ENCODE data around the gene NPHP4. TPM values are rescaled to one million over a fixed set of nuclear protein-coding genes. Genes with fewer than 3 reads are reported as not detected.

Gene NPHP4
- total RNA-seq, 1 experiment from 2014 or later, result 16.8 TPM

DNA sequence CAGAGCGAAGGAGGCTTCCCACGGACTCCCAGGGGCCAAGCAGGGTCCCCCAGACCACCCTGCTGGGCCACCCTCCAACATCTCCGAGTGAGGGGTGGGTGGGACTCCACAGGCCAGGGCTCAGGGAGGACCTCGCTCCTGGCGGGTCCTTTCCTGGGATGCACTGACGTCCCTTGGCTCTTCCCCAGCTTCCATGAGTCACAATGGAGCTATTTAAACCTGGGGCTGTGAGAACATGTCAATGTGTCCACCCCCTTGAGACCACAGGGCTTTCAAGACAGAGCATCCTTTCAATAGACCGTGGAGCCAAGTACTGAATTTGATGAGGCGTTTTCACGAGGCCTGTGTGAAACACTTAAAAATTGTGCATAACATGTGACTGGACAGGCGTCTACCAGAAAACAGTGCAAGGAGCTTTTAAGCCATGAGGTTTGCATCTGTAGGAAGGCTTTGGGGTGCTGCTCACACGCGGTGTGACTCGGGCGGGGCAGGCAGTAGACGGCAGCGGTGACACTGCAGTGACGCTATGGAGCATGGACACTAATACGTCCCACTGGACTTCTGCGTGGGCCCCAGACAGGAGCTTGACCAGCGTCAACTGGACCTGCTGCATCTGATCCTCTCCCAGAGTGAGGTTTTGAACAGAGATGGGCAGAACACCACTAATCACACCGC is 24.1 kb upstream of the NPHP4 start (continued):
- TF ChIP-seq, protein P1, sequence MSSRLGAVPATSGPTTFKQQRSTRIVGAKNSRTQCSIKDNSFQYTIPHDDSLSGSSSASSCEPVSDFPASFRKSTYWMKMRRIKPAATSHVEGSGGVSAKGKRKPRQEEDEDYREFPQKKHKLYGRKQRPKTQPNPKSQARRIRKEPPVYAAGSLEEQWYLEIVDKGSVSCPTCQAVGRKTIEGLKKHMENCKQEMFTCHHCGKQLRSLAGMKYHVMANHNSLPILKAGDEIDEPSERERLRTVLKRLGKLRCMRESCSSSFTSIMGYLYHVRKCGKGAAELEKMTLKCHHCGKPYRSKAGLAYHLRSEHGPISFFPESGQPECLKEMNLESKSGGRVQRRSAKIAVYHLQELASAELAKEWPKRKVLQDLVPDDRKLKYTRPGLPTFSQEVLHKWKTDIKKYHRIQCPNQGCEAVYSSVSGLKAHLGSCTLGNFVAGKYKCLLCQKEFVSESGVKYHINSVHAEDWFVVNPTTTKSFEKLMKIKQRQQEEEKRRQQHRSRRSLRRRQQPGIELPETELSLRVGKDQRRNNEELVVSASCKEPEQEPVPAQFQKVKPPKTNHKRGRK (CRISPR knock-in tag; IDR thresholded peaks at IDR 0.05; ENCODE audit: borderline replicate concordance), result no peak
- TF ChIP-seq, protein P2, sequence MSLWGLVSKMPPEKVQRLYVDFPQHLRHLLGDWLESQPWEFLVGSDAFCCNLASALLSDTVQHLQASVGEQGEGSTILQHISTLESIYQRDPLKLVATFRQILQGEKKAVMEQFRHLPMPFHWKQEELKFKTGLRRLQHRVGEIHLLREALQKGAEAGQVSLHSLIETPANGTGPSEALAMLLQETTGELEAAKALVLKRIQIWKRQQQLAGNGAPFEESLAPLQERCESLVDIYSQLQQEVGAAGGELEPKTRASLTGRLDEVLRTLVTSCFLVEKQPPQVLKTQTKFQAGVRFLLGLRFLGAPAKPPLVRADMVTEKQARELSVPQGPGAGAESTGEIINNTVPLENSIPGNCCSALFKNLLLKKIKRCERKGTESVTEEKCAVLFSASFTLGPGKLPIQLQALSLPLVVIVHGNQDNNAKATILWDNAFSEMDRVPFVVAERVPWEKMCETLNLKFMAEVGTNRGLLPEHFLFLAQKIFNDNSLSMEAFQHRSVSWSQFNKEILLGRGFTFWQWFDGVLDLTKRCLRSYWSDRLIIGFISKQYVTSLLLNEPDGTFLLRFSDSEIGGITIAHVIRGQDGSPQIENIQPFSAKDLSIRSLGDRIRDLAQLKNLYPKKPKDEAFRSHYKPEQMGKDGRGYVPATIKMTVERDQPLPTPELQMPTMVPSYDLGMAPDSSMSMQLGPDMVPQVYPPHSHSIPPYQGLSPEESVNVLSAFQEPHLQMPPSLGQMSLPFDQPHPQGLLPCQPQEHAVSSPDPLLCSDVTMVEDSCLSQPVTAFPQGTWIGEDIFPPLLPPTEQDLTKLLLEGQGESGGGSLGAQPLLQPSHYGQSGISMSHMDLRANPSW (CRISPR knock-in tag; conservative IDR thresholded peaks at IDR 0.05; ENCODE audit: low read depth), result no peak
- TF ChIP-seq TEAD1 (CRISPR knock-in tag; IDR thresholded peaks at IDR 0.05), result no peak
- no peak for TF ChIP-seq NR1H2 (CRISPR knock-in tag; IDR thresholded peaks at IDR 0.05)
- TF ChIP-seq ZNF396 (CRISPR knock-in tag; IDR thresholded peaks at IDR 0.05; ENCODE audit: borderline replicate concordance), result no peak
- TF ChIP-seq, protein P3, sequence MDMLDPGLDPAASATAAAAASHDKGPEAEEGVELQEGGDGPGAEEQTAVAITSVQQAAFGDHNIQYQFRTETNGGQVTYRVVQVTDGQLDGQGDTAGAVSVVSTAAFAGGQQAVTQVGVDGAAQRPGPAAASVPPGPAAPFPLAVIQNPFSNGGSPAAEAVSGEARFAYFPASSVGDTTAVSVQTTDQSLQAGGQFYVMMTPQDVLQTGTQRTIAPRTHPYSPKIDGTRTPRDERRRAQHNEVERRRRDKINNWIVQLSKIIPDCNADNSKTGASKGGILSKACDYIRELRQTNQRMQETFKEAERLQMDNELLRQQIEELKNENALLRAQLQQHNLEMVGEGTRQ (CRISPR knock-in tag; IDR thresholded peaks at IDR 0.05), result no peak
- TF ChIP-seq, protein P4, sequence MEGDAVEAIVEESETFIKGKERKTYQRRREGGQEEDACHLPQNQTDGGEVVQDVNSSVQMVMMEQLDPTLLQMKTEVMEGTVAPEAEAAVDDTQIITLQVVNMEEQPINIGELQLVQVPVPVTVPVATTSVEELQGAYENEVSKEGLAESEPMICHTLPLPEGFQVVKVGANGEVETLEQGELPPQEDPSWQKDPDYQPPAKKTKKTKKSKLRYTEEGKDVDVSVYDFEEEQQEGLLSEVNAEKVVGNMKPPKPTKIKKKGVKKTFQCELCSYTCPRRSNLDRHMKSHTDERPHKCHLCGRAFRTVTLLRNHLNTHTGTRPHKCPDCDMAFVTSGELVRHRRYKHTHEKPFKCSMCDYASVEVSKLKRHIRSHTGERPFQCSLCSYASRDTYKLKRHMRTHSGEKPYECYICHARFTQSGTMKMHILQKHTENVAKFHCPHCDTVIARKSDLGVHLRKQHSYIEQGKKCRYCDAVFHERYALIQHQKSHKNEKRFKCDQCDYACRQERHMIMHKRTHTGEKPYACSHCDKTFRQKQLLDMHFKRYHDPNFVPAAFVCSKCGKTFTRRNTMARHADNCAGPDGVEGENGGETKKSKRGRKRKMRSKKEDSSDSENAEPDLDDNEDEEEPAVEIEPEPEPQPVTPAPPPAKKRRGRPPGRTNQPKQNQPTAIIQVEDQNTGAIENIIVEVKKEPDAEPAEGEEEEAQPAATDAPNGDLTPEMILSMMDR (IDR thresholded peaks at IDR 0.05), result no peak
- TF ChIP-seq MYBL2 (CRISPR knock-in tag; IDR thresholded peaks at IDR 0.05), result no peak
- TF ChIP-seq, protein P5, sequence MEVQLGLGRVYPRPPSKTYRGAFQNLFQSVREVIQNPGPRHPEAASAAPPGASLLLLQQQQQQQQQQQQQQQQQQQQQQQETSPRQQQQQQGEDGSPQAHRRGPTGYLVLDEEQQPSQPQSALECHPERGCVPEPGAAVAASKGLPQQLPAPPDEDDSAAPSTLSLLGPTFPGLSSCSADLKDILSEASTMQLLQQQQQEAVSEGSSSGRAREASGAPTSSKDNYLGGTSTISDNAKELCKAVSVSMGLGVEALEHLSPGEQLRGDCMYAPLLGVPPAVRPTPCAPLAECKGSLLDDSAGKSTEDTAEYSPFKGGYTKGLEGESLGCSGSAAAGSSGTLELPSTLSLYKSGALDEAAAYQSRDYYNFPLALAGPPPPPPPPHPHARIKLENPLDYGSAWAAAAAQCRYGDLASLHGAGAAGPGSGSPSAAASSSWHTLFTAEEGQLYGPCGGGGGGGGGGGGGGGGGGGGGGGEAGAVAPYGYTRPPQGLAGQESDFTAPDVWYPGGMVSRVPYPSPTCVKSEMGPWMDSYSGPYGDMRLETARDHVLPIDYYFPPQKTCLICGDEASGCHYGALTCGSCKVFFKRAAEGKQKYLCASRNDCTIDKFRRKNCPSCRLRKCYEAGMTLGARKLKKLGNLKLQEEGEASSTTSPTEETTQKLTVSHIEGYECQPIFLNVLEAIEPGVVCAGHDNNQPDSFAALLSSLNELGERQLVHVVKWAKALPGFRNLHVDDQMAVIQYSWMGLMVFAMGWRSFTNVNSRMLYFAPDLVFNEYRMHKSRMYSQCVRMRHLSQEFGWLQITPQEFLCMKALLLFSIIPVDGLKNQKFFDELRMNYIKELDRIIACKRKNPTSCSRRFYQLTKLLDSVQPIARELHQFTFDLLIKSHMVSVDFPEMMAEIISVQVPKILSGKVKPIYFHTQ (CRISPR knock-in tag; IDR thresholded peaks at IDR 0.05), result no peak
- no peak for TF ChIP-seq PRRX2 (CRISPR knock-in tag; IDR thresholded peaks at IDR 0.05)

DNA sequence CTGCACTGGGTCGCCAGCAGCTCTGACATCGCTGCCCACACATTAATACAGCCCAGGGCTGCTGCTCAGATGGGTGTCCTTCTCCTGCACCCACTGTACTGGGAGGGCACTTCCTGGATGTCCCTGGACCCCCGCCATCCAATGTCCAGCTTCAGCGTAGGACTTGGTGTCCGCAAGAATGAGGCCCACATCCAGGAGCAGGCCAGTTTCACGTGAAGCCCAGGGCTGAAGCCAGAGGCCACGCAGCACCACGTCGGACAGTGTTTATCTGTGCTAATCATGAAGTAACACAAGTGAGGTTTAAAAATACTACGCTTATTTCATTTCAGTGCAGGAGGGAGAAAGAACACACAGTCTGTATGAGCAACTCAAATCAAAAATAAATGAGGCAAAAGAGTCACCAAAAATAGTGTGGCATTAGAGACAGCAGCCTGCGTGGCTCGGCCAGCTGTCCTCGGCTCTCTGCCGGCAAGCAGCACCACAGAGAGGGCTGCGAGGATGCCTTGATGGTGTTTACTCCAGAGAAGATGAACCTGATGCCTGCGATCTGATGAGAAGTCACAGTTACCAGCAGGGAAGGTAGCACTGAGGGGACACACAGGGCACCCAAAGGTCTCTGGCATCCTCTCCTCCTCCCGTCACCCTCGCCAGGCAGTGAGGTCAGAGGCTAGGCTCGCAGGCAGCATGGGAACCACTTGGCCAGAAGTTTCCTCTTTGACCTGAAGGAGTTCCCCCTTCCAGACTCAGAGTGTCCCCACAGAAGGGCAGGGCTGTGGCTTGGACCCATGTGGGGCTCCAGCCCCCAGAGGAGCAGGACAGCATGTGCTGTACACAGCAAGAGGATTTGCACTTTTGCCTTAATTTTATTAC is 22.1 kb upstream of the NPHP4 start:
- ATAC-seq, result no peak
- TF ChIP-seq RELA (CRISPR knock-in tag; IDR thresholded peaks at IDR 0.05; ENCODE audit: borderline replicate concordance) (no peak), ESRRA (CRISPR knock-in tag; IDR thresholded peaks at IDR 0.05; ENCODE audit: borderline replicate concordance) (no peak), SMAD3 (CRISPR knock-in tag; IDR thresholded peaks at IDR 0.05; ENCODE audit: borderline replicate concordance) (no peak), CREM (CRISPR knock-in tag; IDR thresholded peaks at IDR 0.05) (no peak), ZNF423 (CRISPR knock-in tag; IDR thresholded peaks at IDR 0.05) (no peak), ZNF219 (CRISPR knock-in tag; IDR thresholded peaks at IDR 0.05; ENCODE audit: borderline replicate concordance) (no peak), SMAD4 (CRISPR knock-in tag; IDR thresholded peaks at IDR 0.05) (no peak), JUN (CRISPR knock-in tag; IDR thresholded peaks at IDR 0.05) (no peak), TEAD1 (CRISPR knock-in tag; IDR thresholded peaks at IDR 0.05) (no peak)
- TF ChIP-seq, protein P6, sequence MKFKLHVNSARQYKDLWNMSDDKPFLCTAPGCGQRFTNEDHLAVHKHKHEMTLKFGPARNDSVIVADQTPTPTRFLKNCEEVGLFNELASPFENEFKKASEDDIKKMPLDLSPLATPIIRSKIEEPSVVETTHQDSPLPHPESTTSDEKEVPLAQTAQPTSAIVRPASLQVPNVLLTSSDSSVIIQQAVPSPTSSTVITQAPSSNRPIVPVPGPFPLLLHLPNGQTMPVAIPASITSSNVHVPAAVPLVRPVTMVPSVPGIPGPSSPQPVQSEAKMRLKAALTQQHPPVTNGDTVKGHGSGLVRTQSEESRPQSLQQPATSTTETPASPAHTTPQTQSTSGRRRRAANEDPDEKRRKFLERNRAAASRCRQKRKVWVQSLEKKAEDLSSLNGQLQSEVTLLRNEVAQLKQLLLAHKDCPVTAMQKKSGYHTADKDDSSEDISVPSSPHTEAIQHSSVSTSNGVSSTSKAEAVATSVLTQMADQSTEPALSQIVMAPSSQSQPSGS (CRISPR knock-in tag; IDR thresholded peaks at IDR 0.05; ENCODE audit: borderline replicate concordance, low read depth), result no peak

More for the DNA sequence above, 22.1 kb upstream of the NPHP4 start:
- Mint-ChIP-seq H3K4me1 (no peaks in the 10 kb centered on the region), H3K9me3 (no peaks in the 10 kb centered on the region), H3K27ac (no peak overlapping the region; the same call in 1 of the 2 replicates), H3K36me3 (no peaks in the 10 kb centered on the region), H3K4me3 (no peak overlapping the region), H3K27me3 (ENCODE audit: low read depth) (no peaks in the 10 kb centered on the region; the same call in 1 of the 2 replicates)
- ChIA-PET POLR2A (no interaction called here), CTCF (interaction anchor here (1.3 kb wide), 1 partner anchor 20 kb away, joined by 6 read pairs; no protein-coding TSS in a partner anchor)
- DNase-seq (ENCODE audit: low spot score), result no peak
